GM19467 (cell line): ENCODE results near the gene NFIC.
"Not testable (repeated sequence)": the region's sequence is repeated elsewhere in the genome, so short reads cannot be mapped to it uniquely, and the experiment has no call there.

Experiments
- ATAC-seq: cut with Tn5 transposase; IDR thresholded peaks from one replicate; pipeline ENCODE4 v1.9.1; 2021; ENCODE audit warnings: mild to moderate bottlenecking, moderate library complexity; ENCODE audit not compliant: unreplicated experiment

The NFIC gene

GRCh38 chr19:3370728-3371591, 4.6 kb downstream of the NFIC start:
- no peak for ATAC-seq

- no peak for ATAC-seq
These were observed 6.0 kb downstream of the NFIC start for GRCh38 chr19:3372413-3372812.

- ATAC-seq = no peak
These were observed 7.6 kb downstream of the NFIC start for GRCh38 chr19:3373971-3374368.

GRCh38 chr19:3374369-3375112, 8.2 kb downstream of the NFIC start:
- ATAC-seq = no peak

GRCh38 chr19:3375221-3376090, 9.1 kb downstream of the NFIC start:
- no peak for ATAC-seq

- ATAC-seq = not testable (repeated sequence)
These were observed 9.7 kb downstream of the NFIC start for GRCh38 chr19:3376091-3376455.

GRCh38 chr19:3378352-3379150, 12.2 kb downstream of the NFIC start:
- no peak for ATAC-seq

- no peak for ATAC-seq
These were observed 14.4 kb downstream of the NFIC start for GRCh38 chr19:3380829-3381228.

GRCh38 chr19:3381701-3382372, 15.5 kb downstream of the NFIC start:
- ATAC-seq = no peak

GRCh38 chr19:3382460-3383100, 16.2 kb downstream of the NFIC start:
- no peak for ATAC-seq

- no peak for ATAC-seq
These were observed 16.8 kb downstream of the NFIC start for GRCh38 chr19:3383121-3383722.

- no peak for ATAC-seq
These were observed 20.3 kb downstream of the NFIC start for GRCh38 chr19:3386447-3387234.

- no peak for ATAC-seq
These were observed 21.5 kb downstream of the NFIC start for GRCh38 chr19:3387645-3388589.

- no peak for ATAC-seq
These were observed 23.0 kb downstream of the NFIC start for GRCh38 chr19:3389446-3389778.

- ATAC-seq = no peak
These were observed 23.5 kb downstream of the NFIC start for GRCh38 chr19:3389876-3390371.

- ATAC-seq = not testable (repeated sequence)
These were observed 25.5 kb downstream of the NFIC start for GRCh38 chr19:3391911-3392310.

- ATAC-seq = no peak
These were observed 26.1 kb downstream of the NFIC start for GRCh38 chr19:3392480-3392879.
